ENCODE results near the gene PAK6.

The PAK6 gene

GRCh38 chr15:40256638-40257235, 17.9 kb downstream of the PAK6 start:
- DNase-seq, result no peak

DNA sequence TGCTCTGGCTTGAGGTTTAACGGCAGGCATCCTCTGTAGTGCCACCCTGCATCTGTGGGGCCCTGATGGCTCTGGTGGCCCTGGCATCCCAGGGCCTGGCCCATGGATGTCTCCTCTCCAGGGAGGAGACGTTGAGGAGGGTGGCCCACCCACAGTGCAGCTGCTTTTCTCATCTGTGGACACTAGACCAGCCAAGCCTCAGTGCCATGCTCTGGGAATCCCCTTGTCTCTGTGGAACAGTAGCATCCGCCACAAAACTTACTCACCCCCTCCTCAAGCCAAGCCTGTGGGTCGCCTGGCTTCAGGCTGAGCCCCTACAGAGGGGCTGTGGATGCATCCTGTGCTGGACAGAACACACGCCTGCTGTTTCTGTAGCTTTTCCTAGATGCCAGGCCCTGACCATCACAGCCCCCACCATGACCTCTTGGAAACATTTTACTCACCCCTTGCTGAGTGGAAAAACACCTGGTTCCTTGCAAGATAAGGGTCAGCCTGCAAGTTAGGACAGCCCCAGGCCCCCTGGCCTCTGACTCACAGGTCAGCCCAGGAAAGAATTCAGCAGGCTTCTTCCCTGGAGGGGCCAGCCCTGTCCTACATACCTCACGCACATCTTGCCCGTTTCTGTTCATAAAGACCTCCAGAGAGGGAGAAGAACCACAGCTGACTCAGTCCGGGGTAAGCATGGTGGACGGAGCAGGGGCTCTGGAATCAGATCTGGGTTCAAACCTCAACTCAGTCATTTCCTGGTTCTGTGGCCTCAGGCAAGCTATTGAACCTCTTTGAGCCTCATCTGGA, 19.0 kb downstream of the PAK6 start:
- DNase-seq, result no peak

DNA sequence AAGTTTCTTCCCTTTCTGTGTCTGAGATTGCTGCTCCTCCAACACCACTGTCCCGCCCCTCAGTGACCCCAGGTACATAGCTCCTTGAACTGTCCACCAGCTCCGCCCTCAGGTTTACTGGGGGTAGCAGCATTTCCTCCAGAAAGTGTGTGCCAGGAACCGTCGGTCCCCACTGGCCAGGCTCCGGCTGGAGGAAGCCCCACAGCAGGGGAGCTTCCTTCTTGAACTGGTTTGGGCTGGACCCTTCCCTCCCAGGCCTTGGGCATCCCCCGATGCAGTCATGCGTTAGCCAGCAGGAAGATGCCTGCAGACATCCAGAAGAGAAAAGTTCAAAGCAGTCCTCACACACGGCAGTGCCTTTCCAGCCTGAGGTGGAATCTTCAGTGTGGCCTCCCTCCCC, 19.7 kb downstream of the PAK6 start:
- DNase-seq, result no peak

DNA sequence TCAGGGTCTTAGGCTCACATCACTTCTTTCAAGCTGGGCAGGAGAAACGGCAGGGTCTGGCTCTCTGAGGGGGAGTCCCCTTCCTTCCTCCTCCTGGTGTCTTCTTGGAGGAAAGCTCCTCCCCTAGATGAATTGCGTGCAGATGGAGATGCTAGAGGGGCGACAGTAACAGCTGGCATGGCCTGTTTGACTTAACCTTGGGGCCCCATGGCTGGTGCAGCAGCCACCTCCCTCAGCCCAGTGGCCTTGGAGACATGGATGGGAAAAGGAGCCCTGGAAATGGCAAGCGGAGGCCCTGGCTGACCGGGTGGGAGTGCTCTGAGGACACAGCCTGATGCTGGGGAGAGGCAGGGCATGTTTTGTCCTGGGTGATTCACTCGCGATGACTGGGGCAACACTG, 20.2 kb downstream of the PAK6 start:
- no peak for DNase-seq

DNA sequence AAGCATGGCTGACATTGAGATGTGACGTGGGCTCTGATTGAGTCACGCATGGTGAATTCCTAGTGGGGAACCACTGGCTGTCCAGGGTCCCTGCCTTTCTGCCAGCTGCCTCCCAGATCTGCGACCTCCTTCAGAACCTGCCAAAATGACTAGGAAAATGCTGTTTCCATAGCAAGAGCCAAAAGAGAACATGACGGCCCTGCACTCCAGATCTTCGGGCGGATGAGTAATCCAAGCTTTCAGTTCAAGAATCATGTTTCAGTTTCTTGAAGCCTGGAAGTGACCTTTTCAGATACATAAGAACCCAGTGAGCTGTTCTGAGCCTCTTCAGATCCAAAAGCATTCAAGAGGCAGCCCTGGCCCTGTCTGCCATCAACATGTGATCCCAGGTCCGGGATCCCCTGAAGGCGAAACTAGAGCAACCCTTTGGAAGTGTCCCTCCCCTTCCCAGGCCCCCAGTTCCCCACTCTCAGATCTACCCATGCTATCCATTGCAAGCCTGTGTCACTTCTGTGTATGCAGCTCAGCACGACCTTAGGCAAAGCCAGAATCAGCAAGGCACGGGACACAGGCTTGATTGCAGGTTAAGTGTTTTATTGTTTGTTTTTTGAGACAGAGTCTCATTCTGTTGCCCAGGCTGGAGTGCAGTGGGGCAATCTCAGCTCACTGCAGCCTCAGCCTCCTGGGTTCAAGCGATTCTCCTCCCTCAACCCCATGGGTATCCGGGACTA, 24.3 kb downstream of the PAK6 start:
- no peak for DNase-seq

GRCh38 chr15:40264321-40265153, 25.7 kb downstream of the PAK6 start:
- DNase-seq, result no peak

- no peak for DNase-seq
Observed at GRCh38 chr15:40265355-40265754, 26.5 kb downstream of the PAK6 start.

GRCh38 chr15:40265875-40266274, 27.0 kb downstream of the PAK6 start:
- DNase-seq, result no peak

GRCh38 chr15:40266828-40267304, 28.0 kb downstream of the PAK6 start:
- DNase-seq, result peak; percentile 55

- no peak for DNase-seq
Observed at GRCh38 chr15:40267670-40268069, 28.8 kb downstream of the PAK6 start.

GRCh38 chr15:40269604-40270003, 30.7 kb downstream of the PAK6 start:
- no peak for DNase-seq

GRCh38 chr15:40270246-40270995, 31.6 kb downstream of the PAK6 start:
- no peak for DNase-seq

- no peak for DNase-seq
Observed at GRCh38 chr15:40271685-40272484, 33.0 kb downstream of the PAK6 start.

DNA sequence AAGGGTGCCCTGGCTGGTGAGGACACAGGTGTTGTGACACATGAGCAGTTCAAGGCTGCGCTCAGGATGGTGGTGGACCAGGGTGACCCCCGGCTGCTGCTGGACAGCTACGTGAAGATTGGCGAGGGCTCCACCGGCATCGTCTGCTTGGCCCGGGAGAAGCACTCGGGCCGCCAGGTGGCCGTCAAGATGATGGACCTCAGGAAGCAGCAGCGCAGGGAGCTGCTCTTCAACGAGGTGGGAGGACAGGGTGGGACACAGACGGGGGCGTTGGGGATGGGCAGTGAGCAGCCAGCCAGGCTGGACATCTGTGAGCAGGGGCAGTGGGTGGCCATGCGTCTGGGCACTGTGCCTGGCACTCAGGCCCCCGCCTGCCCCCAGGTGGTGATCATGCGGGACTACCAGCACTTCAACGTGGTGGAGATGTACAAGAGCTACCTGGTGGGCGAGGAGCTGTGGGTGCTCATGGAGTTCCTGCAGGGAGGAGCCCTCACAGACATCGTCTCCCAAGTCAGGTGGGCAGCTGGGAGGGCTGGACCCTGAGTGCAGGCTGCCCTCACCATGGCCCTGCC, 33.7 kb downstream of the PAK6 start:
- no peak for DNase-seq

DNA sequence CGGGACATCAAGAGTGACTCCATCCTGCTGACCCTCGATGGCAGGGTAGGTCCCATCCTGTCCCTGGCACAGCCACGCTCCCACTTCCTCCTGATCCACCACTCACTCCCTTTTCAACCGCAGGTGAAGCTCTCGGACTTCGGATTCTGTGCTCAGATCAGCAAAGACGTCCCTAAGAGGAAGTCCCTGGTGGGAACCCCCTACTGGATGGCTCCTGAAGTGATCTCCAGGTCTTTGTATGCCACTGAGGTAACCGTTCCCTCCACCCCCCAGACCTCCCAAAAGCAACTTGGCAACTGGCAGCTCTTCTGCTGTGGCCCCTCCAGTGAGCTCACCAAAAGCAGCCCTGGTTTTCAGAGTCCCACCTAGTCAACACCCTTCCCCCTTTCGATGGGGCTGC, 34.6 kb downstream of the PAK6 start:
- DNase-seq, result no peak

DNA sequence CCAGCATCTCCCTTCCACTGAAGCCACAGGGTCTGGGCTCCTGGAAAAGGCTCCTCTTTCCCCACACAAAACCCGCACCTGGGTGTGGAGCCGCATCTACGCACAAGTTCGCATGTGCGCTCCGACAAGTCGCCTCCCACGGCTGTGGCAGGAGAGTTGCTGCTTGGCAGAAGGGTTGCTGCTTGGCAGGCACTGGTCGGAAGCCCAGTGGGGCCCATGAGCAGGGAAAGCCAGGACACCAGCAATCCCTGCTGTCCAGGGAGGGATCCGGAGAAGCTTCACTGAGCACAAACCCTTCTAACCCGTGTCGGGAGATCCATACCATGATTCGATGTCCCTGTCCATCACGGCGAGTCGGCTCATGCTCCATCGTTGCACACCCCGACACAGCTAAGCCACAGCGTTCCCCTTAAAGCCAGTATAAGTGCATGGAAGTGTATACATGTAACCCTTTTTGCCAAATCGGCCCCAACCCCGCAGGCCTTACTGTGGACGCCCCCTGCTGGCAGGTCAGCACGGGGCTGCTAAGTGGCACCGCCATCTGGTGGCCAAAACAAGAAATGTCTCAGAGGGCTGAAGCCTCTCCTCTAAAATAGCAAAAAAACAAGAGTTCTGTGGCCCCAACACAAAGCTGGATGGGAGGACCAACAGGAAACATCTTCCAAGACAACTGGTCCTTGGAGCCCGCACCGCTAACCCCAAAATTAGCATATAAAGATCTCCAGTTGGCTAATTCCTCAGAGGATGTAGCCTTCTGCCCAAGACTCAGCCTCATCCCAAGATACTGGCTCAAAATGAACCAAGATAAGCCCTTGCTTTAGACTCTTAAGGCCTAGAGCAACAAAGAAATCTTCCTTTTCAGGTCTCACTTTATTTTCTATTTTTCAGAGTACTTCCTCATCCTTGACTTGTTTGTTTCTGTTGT, 35.7 kb downstream of the PAK6 start:
- DNase-seq, result peak; percentile 58

DNA sequence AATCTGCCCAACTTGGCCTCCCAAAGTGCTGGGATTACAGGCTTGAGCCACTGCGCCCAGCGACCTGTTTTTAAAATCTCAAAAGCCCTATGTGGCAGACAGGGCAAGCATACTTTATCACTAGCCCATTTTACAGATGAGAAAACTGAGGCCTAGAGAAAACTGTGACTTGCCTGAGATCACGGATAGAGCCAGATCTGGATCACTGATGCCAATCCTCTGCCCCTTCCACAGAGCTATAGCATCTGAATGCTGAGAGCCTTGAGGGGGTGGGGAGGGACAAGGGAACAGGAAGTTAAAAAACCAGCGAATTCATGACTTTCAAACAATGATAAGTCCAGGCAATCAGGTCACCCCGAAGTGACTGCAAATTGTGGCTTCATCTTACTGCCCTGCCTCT, 36.7 kb downstream of the PAK6 start:
- no peak for DNase-seq

DNA sequence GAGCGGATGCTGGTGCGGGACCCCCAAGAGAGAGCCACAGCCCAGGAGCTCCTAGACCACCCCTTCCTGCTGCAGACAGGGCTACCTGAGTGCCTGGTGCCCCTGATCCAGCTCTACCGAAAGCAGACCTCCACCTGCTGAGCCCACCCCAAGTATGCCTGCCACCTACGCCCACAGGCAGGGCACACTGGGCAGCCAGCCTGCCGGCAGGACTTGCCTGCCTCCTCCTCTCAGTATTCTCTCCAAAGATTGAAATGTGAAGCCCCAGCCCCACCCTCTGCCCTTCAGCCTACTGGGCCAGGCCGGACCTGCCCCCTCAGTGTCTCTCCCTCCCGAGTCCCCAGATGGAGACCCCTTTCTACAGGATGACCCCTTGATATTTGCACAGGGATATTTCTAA, 37.1 kb downstream of the PAK6 start:
- DNase-seq, result no peak

DNA sequence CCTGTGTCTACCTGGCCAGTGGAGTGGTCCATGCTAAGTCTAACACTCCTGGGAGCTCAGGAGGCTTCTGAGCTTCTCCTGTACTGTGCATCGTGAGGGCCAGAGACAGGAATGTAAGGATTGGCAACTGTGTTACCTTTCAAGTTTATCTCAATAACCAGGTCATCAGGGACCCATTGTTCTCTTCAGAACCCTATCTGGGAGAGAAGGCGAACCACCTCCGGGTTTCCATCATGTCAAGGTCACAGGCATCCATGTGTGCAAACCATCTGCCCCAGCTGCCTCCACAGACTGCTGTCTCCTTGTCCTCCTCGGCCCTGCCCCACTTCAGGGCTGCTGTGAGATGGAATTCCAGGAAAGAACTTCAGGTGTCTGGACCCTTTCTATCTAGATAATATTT, 38.1 kb downstream of the PAK6 start:
- no peak for DNase-seq

DNA sequence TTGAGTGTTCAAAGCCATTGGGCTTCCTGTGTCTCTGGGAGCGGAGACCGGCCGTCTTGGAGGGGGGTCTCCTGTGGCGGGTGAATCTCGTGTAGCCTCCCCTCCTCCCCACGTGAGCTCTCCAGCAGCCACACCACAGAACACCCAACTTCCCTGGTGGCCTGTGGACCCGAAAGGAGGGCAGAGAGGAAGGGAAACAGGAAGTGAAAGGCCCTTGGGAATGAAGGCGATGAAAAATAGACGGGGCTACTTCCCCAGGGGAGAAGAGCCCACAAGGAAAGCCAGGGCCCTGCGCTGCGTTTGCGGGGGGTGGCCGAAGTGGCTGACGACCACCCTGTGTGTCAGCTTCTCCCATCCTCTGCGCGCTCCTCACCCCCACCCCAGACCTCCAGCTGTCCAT, 38.6 kb downstream of the PAK6 start:
- no peak for DNase-seq
